H1 (cell line): Measurements from ENCODE around the gene KCND3. TPM values are rescaled to one million over a fixed set of nuclear protein-coding genes. Genes with fewer than 3 reads are reported as not detected.

Experiments used
- CHD7 ChIP-seq: fragments of 300-600 bp; sonication (generic); IDR thresholded peaks from 2 replicates; pipeline ENCODE4 v1.7.1; 2012; ENCODE audit warnings: low read length, moderate library complexity, mild to moderate bottlenecking, inconsistent platforms; ENCODE audit not compliant: insufficient replicate concordance
- EGR1 ChIP-seq: IDR thresholded peaks from 2 replicates; pipeline ENCODE4 v1.6.1; 2011; ENCODE audit warnings: low read depth, low read length, borderline replicate concordance
- MAX ChIP-seq: IDR thresholded peaks from 2 replicates; pipeline ENCODE4 v1.6.1; 2012; ENCODE audit warnings: inconsistent platforms
- PHF8 ChIP-seq: fragments of 200-600 bp; sonication (generic); conservative IDR thresholded peaks from 2 replicates; pipeline ENCODE4 v1.7.1; 2012; ENCODE audit warnings: low read depth, mild to moderate bottlenecking, inconsistent platforms, low read length, moderate library complexity
- RBBP5 ChIP-seq: IDR thresholded peaks from 2 replicates; pipeline ENCODE4 v1.7.1; 2012; ENCODE audit warnings: low read depth, mild to moderate bottlenecking, inconsistent platforms, low read length, moderate library complexity, borderline replicate concordance
- SIN3A ChIP-seq, 2 experiments: IDR thresholded peaks in 1 of 2; conservative IDR thresholded peaks in 1 of 2; 2 replicates each; pipeline ENCODE4 v1.6.1; 2011 to 2012; ENCODE audit warnings: low read length in 2 of 2, improper control_type of control experiment in 1 of 2, low read depth in 1 of 2, mild to moderate bottlenecking in 1 of 2
- TCF12 ChIP-seq: IDR thresholded peaks from 2 replicates; pipeline ENCODE4 v1.6.1; 2011; ENCODE audit warnings: low read depth, mild to moderate bottlenecking, low read length
- TEAD4 ChIP-seq: IDR thresholded peaks from 2 replicates; pipeline ENCODE4 v1.6.1; 2012; ENCODE audit warnings: low read depth, low read length, inconsistent platforms, mixed read lengths
- YY1 ChIP-seq: IDR thresholded peaks from 2 replicates; pipeline ENCODE4 v1.6.1; 2011; ENCODE audit warnings: low read depth, mild to moderate bottlenecking, low read length
- polyA plus RNA-seq, 7 experiments: library from polyadenylated mRNA; depleted of rRNA in 3 of 7; stranded (reverse) in 5 of 7; unstranded in 2 of 7; fragments of >200 nt in 5 of 7; fragments of 200-250 nt in 2 of 7; gene quantifications; 1 replicate in 5 of 7; 2 replicates in 1 of 7; 4 replicates in 1 of 7; pipeline versions ENCODE4 v1.2.1 to v1.2.3, GENCODE V29; 2011 to 2013; ENCODE audit warnings: missing spikeins in 2 of 7, mixed read lengths in 2 of 7
- total RNA-seq: library from RNA; stranded (reverse); fragmentation: NEBNext Ultra II Directional; extraction: Animal tissue kit (Norgen Biotek cat#: 25700); gene quantifications from 2 replicates; pipeline ENCODE4 v1.2.1, GENCODE V29; 2021

Gene KCND3
- total and polyA plus RNA-seq, 2 of the 8 experiments (the other 6 are each of a cell fraction or from before 2014, with no cell fraction given): 0.14 to 0.48 TPM

DNA sequence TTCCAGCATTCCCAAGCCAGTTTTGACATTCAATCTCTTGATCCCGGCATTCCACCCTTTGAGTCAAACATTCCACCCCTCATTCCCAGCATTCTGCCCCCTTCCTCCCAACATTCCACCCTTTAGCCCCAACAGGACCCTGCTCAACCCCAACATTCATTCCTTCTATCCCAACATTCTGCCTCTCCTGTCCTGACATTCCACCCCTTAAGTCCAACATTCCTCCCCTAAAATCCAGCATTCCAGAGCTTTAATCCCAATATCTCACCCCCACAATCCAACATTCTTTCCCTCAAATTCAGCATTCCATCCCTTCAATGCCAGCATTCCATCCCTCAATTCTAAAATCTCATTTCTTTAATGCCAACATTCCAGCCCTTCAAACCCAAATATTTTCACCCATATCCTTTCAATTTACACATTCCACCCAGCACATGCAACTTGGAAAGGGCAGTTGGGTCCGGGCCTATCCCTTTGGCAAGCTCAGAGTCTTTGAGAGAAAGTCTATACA is 210.9 kb downstream of the KCND3 start (continued):
- TF ChIP-seq CHD7 (peak; percentile 52), RBBP5 (no peak), PHF8 (no peak), YY1 (0 out of 2 replicates have a peak, but pooled peaks have one; percentile 49), TCF12 (0 out of 2 replicates have a peak, but pooled peaks have one; percentile 29), SIN3A (conservative IDR thresholded peaks at IDR 0.05 in 1 of 2, IDR thresholded peaks at IDR 0.05 in 1 of 2; ENCODE audit: low read depth in 1 of 2, low read length in 2 of 2) (0 out of 4 replicates have a peak, but pooled peaks of 1 of the 2 experiments have one; percentile 36), MAX (0 out of 2 replicates have a peak, but pooled peaks have one; percentile 10), EGR1 (peak; percentile 35; the same call in 1 of the 2 replicates), TEAD4 (peak; percentile 98)
